AG09319 (cell line): ENCODE data around the gene ATP5MC3.

Experiments
- DNase-seq: peaks from one replicate; pipeline ENCODE4 v3.0.0-alpha.2; 2010; ENCODE audit warnings: low read depth; ENCODE audit errors: extremely low read depth
- TF ChIP-seq, protein P1 (sequence below): IDR thresholded peaks from 2 replicates; pipeline ENCODE4 v1.5.1; 2011; ENCODE audit warnings: low read depth, mild to moderate bottlenecking, inconsistent platforms, low read length, moderate library complexity

ATP5MC3 gene

DNA sequence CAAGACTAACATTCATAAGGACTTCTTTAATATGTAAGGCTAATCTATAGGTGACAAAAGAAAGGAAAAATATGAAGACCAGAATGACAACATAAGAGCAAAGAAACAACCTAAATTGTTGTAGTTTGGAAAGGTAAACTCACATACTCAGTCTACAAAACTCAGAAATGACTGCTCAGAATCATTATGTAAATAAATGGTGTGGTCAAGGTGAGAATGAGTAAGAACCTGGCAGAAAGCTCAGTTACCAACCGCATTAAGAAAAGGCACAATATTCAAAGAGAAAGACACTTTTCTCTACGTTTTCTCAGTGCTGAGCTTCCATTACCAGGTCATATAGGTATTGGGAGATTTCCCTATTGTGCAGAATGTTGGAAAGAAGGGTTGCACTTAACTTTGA, 29.3 kb downstream of the ATP5MC3 start:
- TF ChIP-seq, protein P1, sequence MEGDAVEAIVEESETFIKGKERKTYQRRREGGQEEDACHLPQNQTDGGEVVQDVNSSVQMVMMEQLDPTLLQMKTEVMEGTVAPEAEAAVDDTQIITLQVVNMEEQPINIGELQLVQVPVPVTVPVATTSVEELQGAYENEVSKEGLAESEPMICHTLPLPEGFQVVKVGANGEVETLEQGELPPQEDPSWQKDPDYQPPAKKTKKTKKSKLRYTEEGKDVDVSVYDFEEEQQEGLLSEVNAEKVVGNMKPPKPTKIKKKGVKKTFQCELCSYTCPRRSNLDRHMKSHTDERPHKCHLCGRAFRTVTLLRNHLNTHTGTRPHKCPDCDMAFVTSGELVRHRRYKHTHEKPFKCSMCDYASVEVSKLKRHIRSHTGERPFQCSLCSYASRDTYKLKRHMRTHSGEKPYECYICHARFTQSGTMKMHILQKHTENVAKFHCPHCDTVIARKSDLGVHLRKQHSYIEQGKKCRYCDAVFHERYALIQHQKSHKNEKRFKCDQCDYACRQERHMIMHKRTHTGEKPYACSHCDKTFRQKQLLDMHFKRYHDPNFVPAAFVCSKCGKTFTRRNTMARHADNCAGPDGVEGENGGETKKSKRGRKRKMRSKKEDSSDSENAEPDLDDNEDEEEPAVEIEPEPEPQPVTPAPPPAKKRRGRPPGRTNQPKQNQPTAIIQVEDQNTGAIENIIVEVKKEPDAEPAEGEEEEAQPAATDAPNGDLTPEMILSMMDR: no peak
- DNase-seq: no peak

DNA sequence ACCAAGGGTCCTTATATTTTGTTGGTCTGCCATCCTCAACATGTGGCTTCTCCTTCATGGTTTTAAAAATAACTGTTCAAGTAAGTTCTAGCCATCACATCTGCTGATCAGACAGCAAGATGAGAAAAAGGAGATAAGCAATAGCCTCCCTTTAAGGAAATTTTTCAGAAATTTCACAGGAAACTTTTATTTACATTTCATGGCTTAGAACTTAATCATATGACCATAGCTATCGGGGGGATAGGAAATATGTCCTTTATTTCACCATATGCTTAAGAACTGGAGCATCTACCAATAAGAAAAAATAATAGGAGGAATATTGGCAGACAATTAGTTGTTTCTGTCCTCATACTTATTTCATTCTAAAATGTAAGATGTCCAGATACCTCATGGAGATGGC, 29.7 kb downstream of the ATP5MC3 start:
- TF ChIP-seq, protein P1: no peak
- no peak for DNase-seq

DNA sequence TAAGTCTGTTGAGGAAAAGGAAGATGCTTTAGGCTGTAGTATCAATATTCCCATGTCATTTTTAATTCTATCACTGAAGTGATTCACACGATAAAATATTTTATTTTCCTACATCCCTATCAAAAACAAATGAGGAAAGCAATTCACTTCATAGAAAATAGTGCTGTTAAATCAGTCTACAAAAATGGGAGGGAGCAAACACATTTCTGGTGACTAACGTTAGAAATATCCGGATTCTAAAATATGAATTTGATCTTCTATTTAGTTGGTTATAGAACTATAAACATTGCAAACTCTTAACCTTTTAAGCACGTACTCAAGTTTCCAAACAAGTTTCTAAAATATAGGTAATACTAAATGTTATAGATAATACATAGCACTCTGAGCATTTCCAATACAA, 34.3 kb downstream of the ATP5MC3 start:
- TF ChIP-seq, protein P1: no peak
- no peak for DNase-seq

DNA sequence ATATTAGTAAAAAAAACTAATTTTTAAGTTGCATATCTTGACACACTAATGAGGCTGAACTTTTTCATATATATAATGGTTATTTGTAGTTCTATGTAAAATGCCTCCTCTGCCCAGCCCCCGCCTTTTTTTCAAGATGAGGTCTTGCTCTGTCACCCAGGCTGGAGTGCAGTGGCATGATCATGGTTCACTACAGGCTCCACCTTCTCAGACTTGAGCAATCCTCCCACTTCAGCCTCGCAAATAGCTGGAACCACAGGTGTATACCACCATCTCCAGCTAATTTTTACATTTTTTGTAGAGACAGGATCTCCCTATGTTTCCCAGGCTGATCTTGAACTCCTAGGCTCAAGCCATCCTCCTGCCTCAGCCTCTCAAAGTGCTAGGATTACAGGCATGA, 37.8 kb downstream of the ATP5MC3 start:
- DNase-seq: no peak
- TF ChIP-seq, protein P1: no peak

DNA sequence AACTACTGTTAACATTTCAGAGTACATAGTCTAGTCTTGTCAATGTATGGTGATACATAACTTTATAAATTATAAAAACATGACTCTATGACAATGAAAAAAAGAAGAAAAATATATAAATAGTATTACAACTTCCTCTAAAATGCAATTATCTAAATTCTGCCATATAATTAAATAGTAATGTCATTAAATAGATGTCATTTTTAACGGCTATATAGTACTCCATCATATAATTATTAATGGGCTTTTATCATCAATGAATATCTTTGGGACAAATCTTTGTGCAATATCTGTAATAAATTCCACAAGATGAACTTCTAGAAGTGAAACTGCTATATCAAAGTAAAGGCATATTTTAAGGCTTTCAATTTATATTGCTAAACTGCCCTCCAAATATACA, 38.3 kb downstream of the ATP5MC3 start:
- TF ChIP-seq, protein P1: no peak
- DNase-seq: no peak

DNA sequence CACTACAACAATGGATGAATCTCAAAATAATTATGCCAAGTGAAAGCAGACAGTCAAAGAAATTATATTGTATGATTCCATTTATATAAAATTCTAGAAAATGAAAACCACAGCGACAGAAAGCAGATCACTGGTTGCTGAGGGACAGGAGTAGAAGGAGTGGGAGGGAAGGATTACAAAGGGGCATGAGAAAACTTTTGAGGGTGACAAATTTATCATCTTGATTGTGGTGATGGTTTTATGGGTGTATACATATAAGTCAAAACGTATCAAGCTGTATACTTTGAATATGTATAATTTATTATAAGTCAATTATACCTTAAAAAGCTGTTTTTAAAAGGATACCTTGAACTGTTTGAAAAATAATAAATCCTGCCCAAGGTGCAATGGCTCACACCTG, 41.2 kb downstream of the ATP5MC3 start:
- TF ChIP-seq, protein P1: no peak
- DNase-seq: no peak

DNA sequence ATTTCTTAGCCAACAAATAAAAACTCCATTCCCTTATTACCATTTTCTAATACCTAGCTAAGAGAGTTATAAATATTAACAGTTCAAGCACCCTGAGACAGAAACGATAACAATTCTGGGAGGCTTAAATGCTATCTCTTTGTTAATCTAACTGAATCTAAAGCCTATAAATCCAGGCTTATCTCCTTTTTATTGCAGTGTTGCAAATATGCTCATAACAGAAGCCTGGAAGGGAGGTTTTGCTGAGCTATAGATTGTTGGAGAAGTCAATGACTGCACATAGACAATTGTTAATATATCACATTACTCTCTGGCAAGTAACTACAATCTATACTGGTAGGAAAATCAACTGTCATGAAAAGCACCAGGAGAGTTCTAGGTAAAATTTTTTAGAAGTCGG, 43.7 kb downstream of the ATP5MC3 start:
- TF ChIP-seq, protein P1: no peak
- no peak for DNase-seq
